SIG-M5 (cell line): ENCODE measurements around the gene SPATA33.
"Not testable (repeated sequence)": the region's sequence is repeated elsewhere in the genome, so short reads cannot be mapped to it uniquely, and the experiment has no call there.

Experiments used
- DNase-seq: peaks from one replicate; lab custom pipeline; 2025; lab: John Stamatoyannopoulos, UW

Gene SPATA33

DNA sequence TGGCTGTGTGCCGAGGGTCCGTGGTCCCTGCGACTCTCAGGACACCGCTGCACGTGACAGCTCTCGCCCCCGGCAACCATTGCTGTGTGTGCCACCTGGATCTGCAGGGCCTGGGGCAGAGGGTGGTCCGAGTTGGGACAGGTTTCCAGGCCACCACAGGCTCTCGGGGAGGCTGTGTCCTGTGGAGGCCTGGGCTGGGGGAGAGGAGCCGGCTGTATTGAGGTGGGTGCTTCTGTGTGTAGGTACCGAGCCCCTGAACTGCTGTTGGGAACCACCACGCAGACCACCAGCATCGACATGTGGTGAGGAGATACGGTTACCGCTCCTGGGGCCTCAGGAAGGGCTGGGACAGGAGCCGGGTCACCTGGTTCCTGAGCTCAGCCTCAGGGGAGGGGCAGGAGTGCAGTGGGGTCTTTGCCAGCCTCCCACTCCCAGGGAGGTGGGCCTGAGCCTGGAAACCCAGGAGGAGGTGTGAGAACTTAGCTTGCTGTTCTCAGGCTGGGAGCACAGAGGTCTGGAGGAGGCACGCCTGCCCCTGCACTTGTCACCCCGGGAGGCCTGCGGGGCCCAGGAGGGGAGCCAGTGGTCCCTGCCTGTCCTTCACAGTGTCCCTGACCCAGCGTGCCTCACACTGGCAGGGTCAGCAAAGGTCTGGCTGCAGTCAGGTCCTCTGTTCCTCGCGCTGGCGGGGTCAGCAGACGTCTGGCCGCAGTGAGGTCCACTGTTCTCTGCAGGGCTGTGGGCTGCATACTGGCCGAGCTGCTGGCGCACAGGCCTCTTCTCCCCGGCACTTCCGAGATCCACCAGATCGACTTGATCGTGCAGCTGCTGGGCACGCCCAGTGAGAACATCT, 36.5 kb downstream of the SPATA33 start:
- no peak for DNase-seq

- not testable (repeated sequence) for DNase-seq
Measured at GRCh38 chr16:89694784-89695085, 37.1 kb downstream of the SPATA33 start.

- no peak for DNase-seq
Measured at GRCh38 chr16:89695086-89695874, 37.6 kb downstream of the SPATA33 start.

DNA sequence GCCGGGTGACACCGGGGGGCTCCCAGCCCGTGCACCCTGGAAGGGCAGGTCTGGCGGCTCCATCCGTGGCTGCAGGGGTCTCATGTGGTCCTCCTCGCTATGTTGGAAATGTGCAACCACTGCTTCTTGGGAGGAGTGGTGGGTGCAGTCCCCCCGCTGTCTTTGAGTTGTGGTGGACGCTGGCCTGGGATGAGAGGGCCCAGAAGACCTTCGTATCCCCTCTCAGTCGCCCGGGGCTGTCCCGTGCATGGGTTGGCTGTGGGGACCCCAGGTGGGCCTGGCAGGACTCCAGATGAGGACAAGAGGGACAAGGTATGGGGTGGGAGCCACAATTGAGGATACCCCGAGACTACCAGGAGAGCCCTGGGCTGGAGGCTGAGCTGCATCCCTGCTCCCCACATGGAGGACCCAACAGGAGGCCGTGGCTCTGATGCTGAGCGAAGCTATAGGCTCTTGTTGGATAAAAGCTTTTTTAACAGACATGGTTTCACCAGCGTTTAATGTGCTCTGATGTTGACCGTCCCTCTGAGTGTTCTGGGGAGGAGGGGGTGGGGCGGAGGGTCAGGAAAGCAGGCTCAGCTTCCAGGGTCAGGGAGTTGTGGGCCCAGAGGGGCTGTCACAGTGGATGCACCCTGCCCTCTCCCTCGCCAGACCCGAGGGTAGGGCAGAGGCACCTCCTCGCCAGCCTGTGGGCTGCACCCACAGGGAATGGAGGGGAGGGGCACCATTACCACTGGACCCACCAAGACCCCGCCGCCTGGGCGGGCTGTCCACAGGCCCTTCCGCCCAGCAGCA, 38.4 kb downstream of the SPATA33 start:
- DNase-seq, result no peak

DNA sequence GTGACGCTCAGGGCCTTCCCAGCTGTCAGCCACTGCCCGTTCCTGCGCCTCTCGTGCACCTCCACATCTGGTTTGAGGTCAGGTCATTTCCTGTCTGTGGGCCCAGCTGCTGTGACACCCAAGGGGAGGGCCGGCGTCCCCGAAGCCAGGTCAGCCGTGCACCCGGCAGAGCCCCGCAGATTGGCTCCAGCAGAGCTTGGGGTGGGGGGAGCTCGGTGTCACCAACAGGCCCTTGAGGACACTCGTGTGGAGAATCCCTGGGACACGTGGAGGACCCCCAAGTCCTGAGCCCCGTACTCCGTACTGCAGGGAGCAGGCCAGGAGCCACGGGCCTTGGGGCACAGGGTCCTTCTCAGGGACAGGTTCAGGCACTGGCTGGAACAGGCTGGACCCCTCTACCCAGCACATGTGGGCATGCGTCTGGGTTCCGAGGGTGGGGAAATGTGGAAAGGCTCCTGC, 39.1 kb downstream of the SPATA33 start:
- no peak for DNase-seq

DNA sequence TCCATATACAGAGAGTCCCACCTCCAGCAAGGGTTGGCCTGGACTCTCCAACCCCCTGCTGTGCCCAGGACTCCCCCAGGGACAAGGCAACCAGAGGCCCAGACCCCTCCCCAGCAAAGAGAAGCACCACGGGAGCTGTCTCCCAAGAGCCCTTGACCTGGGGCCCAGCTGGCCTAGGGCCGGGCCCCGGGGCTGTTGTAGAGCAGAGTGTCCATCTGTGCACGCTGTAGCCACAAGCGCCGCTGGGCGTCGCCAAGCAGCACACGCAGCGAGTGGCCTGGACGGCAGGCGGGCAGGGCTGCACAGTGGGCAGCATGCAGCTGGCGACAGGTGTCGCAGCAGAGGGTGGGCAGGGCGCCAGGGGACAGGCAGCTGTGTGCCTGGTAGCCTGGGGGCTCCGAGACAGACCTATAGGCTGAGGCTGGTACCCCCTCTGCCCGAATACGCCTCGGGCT, 39.6 kb downstream of the SPATA33 start:
- DNase-seq, result no peak

DNA sequence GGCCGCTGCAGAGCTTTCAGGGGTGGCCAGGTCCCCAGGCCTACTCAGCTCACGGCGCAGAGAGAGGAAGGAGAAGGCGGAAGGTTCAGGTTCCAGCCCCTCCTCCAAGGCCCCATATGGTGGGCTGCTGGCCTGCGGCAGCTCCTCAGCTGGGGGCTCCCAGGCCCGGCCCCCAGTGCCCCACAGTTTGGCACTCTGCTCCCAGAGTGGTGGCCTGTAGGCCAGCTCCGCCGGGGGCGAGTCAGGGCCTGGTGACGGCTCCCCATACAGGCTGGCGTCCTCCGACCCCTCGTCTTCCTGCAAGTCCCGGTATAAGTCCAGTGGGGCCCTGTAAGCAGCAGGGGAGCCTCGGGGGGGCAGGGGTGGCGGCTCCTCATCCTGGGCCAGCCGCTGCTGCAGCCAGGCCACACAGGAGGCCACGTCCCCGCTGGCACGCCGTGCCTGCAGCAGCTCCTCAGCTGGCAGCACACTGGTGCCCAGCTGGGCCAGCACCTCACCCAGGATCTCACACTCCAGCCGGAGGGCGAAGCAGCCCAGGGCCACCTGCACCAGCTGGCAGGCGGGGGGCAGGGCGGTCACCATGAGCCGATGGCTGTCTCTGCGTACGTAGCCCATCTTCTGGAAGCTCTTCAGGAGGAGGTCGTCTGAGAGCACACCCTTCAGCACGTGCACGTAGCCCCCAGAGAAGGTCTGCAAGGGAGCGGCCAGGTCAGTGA, 40.1 kb downstream of the SPATA33 start:
- no peak for DNase-seq

DNA sequence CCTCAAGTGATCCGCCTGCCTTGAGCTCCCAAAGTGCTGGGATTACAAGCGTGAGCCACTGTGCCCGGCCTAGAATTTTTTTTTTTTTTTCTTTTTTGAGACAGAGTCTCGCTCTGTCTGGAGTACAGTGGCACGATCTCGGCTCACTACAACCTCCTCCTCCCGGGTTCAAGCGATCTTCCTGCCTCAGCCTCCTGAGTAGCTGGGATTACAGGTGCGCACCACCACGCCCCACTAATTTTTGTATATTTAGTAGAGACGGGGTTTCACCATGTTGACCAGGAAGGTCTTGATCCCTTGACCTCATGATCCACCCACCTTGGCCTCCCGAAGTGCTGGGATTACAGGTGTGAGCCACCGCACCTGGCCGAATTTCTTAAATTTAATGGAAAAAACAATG, 41.1 kb downstream of the SPATA33 start:
- DNase-seq, result not testable (repeated sequence)

DNA sequence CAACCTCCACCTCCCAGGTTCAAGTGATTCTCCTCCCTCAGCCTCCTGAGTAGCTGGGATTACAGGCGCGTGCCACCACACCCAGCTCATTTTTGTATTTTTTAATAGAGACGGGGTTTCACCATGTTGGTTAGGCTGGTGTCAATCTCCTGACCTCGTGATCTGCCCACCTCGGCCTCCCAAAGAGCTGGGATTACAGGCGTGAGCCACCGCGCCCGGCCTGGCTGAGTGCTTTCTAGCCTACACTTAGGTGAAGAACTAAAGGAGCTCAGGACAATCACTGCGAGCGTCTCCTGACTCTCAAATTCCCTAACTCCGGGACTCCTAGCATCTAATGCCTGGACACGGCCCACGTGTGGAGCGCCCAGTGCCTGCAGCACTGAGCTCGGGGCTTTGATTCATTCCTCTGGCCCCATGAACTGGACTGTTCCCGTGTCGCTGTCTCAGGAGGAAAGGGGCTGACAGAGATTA, 42.0 kb downstream of the SPATA33 start:
- not testable (repeated sequence) for DNase-seq

GRCh38 chr16:89700100-89700648, 42.5 kb downstream of the SPATA33 start:
- peak; percentile 50 for DNase-seq

GRCh38 chr16:89700649-89701424, 43.2 kb downstream of the SPATA33 start:
- DNase-seq, result no peak

DNA sequence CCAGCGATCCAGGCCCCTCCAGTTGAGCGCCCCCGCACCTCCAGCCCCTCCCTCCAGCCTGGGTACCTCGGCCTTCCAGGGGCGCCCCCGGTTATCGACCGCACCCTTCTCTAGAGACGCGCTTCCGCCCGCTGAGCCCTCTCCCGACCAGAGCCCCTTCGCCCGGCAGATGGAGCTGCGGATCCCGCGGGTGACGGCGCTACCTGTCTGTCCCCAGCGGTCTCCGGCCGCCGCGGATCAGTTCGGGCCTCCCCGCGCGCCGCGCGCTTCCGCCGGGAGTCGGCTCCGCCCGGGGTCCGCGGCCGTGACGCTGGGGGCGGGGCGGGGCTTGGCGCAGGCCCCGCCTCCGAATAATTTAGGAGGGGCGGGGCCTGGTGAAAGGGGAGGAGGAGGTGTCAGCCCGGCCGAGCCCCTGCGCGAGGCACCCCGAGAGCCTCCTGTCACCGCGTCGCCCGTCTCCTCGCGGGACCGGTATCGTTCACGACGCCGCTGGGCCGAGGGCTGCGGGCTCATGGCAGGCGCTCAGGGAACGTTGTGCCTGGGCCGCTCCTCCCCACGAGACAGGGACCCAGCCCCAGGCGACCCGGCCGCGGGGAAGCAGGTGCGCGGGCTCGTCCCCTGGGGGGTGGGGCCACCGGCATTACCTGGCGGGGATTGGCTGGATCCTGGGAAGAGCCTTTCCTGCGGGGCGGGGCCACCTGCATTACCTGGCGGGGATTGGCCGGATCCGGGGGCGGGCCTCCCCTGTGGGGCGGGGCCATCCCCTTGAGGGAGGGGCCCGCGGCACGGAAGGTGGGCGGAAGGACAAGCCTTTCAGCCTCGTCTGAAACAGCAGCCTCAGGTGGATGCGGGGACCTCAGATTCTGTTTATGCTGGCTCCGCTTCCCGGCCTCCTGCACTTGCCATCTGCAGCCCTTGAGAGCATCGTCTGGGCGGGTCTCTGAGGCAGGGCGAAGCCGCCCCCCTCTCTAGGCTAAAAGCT, 44.1 kb downstream of the SPATA33 start, which contains the start of gene SPATA2L:
Gene SPATA2L, minus strand, starts transcription at position 281 of the 982 bp plus-strand sequence. CDS start 473 bp downstream, outside the sequence.
- DNase-seq, result no peak

DNA sequence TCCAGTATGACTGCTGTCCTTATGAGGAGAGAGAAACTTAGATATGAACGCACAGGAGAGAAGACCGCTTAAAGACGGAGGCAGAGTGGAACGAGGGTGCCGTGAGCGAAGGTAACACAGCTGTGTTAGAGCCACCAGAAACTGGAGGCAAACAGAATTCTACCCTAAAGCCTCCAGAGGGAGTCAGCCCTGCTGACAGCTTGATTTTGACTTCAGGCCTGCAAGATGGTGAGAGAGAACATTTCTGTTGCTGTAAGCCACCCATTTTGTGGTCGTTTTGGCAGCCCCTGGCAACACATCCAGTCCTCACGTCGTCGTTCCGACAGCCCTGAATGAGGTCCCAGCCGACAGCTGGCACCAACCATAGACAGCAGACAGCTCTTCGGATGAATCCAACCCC, 46.6 kb downstream of the SPATA33 start:
- no peak for DNase-seq

- no peak for DNase-seq
Measured at GRCh38 chr16:89705006-89705405, 47.4 kb downstream of the SPATA33 start.

- DNase-seq, result no peak
Measured at GRCh38 chr16:89706518-89707260, 49.1 kb downstream of the SPATA33 start.

GRCh38 chr16:89707695-89708094, 50.1 kb downstream of the SPATA33 start:
- no peak for DNase-seq

DNA sequence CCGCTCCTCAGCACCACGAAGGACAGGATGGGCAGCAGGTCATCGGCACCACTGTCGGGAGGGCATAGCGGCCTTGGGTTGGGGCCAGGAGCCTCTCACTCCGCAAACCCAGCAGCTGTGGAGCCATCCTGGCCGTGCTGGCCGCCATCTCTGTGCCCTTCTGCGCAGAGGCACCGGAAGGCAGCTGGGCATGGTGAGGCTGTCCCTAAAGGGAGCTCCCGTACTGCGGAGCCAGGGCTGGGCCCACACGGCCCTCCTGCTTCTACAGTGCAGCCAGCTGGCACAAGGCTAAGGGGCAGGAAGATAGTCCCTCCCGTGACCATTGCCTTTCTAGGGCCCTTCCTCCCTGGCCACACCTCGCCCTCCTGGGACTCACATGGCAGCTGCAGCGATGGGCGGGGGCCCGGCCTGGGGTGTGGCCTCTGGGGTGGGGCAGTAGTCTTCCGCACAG, 50.9 kb downstream of the SPATA33 start:
- DNase-seq, result no peak

DNA sequence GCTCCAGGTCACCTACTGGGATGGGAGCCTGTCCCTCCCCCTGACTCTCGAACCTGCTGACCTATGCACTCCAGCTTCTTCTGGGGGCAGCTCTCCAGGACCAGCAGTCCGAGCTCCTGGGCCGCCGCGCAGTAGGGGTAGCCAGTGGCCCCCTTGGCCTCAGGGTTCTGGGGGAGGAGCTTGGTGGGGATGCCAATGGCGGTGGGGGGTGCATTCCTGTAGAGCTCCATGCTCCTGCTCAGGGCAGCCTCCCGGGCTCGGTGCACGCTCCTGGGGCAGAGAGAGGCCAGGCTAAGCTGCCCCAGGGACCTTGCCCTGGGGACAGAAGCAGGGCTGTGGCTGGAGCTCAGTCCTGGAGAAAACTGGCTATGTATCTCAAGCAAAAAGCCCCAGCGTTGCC, 51.5 kb downstream of the SPATA33 start:
- no peak for DNase-seq
